Measurements from ENCODE around the gene LRRC3. TPM values are rescaled to one million over a fixed set of nuclear protein-coding genes. Genes with fewer than 3 reads are reported as not detected.
A peak's percentile ranks its signal among the peaks of the same experiment; 100 is the strongest.

LRRC3 gene
- total RNA-seq, 3 donors from 2014 or later = 2.1 to 17.9 (median 2.7) TPM

DNA sequence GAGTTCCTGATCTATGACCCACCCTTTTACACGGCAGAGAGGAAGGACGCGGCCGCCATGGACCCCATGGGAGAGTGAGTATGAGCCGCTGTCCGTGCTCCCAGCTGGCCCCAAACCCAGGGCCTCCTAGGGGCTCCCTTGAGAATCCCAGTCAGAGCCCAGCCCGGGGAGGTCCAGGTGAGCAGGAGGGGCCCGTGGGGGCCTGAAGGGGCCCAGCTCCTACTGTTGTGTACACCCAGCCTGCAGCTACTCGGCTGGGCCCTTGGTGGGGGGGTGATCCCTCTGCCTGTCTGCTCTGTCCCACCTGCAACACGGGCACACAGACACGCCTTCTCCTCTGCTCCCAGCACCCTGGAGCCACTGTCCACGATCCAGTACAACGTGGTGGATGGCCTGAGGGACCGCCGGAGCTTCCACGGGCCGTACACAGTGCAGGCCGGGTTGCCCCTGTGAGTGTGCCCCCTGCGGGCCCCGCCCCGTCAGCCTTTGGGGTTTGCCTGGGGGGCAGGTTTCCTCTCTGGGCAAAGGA is 28.6 kb upstream of the LRRC3 start:
- Histone ChIP-seq H3K4me1 (ENCODE audit: low read depth) (no peaks in the 10 kb centered on the region), H3K36me3 (ENCODE audit: low read depth) (no peaks in the 10 kb centered on the region), H3K9me3 (peaks cover 13% of the 10 kb centered on the region), H3K4me3 (no peak overlapping the region)
- peak in 1 of 3 donors; percentile 38 for DNase-seq
- TF ChIP-seq, protein P1, sequence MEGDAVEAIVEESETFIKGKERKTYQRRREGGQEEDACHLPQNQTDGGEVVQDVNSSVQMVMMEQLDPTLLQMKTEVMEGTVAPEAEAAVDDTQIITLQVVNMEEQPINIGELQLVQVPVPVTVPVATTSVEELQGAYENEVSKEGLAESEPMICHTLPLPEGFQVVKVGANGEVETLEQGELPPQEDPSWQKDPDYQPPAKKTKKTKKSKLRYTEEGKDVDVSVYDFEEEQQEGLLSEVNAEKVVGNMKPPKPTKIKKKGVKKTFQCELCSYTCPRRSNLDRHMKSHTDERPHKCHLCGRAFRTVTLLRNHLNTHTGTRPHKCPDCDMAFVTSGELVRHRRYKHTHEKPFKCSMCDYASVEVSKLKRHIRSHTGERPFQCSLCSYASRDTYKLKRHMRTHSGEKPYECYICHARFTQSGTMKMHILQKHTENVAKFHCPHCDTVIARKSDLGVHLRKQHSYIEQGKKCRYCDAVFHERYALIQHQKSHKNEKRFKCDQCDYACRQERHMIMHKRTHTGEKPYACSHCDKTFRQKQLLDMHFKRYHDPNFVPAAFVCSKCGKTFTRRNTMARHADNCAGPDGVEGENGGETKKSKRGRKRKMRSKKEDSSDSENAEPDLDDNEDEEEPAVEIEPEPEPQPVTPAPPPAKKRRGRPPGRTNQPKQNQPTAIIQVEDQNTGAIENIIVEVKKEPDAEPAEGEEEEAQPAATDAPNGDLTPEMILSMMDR (IDR thresholded peaks at IDR 0.05) = no peak
- intact Hi-C loops (cut with DNase I, micrococcal nuclease) = no loop called here
- ATAC-seq = no peak

DNA sequence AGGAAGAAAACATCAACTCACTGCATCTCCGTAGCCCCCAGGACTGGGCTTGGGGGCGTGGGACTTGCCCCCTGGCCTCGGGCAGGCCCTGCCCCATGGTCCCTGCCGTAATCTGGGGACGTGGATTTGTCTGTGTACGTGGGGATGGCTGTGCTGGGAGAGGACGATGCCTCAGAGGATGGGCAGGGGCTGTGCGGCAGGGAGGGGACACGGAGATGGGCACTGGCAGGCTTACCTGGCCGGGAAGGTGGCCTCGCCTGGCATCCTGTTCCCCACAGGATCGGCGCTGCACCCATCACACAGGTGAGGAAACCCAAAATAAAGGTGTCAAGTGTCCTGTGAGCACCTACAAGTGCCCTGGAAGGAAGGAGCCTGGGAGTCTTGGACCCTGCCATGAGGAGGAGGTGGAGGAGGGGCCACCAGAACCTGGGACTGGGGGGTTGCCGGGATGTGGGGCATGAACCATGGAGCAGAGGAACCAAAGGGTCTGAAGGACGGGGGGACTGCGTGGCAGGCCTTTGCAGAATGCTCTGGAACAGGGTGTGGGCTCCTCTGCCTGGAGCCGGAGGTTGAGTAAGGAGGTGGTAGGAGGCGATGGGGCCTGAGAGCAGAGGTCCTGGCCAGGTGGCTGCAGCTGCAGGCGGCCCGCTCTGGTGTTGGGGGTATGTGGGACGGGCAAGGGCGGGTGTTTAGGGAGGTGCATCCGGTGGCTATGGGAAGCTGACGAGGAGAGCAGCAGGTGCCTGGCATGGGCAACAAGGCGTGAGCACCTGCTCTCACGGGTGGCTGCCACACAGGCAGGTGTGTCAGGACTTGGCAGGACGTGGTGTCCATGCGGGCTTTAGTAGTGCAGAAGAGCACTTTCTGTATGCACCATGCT is 27.8 kb upstream of the LRRC3 start:
- peak; percentile 24 to 68 (median 54) for DNase-seq
- ATAC-seq = peak; percentile 71
- Histone ChIP-seq H3K9me3 (peaks cover 13% of the 10 kb centered on the region), H3K4me1 (ENCODE audit: low read depth) (no peaks in the 10 kb centered on the region), H3K36me3 (ENCODE audit: low read depth) (no peaks in the 10 kb centered on the region), H3K4me3 (no peak overlapping the region)
- intact Hi-C loops (cut with DNase I, micrococcal nuclease) = no loop called here
- TF ChIP-seq, protein P1 (IDR thresholded peaks at IDR 0.05) = no peak

DNA sequence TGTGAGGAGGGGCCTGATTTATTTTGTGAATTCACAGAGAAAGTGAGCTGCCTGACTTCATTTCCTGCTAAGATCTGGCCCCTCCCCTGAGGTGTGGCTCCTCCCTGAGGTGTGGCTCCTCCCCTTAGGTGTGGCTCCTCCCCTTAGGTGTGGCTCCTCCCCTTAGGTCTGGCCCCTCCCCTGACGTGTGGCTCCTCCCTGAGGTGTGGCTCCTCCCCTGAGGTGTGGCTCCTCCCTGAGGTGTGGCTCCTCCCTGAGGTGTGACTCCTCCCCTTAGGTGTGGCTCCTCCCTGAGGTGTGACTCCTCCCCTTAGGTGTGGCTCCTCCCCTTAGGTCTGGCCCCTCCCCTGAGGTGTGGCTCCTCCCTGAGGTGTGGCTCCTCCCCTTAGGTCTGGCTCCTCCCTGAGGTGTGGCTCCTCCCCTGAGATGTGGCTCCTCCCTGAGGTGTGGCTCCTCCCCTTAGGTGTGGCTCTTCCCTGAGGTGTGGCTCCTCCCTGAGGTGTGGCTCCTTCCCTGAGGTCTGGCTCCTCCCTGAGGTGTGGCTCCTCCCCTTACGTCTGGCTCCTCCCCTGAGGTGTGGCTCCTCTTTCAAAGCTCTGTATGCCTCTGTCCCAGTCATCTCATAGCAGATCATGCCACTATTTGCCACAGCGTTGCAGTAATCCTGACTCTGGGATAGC is 26.9 kb upstream of the LRRC3 start:
- H3K36me3 ChIP-seq (ENCODE audit: low read depth) = no peaks in the 10 kb centered on the region
- TF ChIP-seq, protein P1 (IDR thresholded peaks at IDR 0.05) = no peak
- H3K4me1 ChIP-seq (ENCODE audit: low read depth) = no peaks in the 10 kb centered on the region
- intact Hi-C loops (cut with DNase I, micrococcal nuclease) = no loop called here
- no peak overlapping the region for H3K4me3 ChIP-seq
- ATAC-seq = peak; percentile 81
- peaks cover 13% of the 10 kb centered on the region for H3K9me3 ChIP-seq
- DNase-seq = peak; percentile 79 to 88 (median 87)

DNA sequence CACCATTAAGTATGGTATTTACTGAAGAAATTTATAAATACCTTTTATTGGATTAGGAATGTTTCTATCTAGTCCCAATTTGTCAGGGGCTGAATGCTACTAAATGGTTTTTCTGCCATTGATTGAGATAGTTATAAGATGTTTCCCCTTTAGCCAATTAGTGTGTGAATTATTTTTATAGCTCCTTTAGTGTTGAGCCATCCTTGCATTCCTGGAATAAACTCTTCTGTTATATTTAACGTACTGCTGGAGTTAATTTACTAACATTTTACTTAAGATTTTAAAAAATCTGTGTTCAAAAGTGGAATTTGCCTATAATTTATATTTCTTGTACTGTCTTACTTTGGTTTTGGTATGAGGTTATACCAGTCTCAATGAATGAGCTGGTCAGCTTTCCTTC is 25.4 kb upstream of the LRRC3 start:
- no peaks in the 10 kb centered on the region for H3K36me3 ChIP-seq (ENCODE audit: low read depth)
- H3K9me3 ChIP-seq = peaks cover 13% of the 10 kb centered on the region
- H3K4me1 ChIP-seq (ENCODE audit: low read depth) = no peaks in the 10 kb centered on the region
- H3K4me3 ChIP-seq = no peak overlapping the region
- TF ChIP-seq, protein P1 (IDR thresholded peaks at IDR 0.05) = no peak
- ATAC-seq (no peak), DNase-seq (no peak)
- intact Hi-C loops (cut with DNase I, micrococcal nuclease) = no loop called here

DNA sequence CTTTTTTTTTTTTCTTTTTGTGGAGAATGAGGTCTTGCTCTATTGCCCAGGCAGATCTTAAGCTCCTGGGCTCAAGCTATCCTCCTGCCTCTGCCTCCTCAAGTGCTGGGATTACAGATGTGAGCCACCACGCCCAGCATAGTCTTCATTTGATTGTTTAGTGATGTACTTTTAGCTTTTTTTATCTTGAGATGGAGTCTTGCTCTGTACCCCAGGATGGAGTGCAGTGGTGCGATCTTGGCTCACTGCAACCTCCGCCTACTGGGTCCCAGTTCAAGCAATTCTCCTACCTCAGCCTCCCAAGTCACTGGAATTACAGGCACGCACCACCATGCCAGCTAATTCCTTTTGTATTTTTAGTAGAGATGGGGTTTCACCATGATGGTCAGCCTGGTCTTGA is 24.0 kb upstream of the LRRC3 start:
- DNase-seq = no peak
- no peaks in the 10 kb centered on the region for H3K4me1 ChIP-seq (ENCODE audit: low read depth)
- no peak for ATAC-seq
- intact Hi-C loops (cut with DNase I, micrococcal nuclease) = no loop called here
- TF ChIP-seq, protein P1 (IDR thresholded peaks at IDR 0.05) = no peak
- peaks cover 13% of the 10 kb centered on the region for H3K9me3 ChIP-seq
- H3K4me3 ChIP-seq = no peak overlapping the region
- no peaks in the 10 kb centered on the region for H3K36me3 ChIP-seq (ENCODE audit: low read depth)

Data from mucosa of descending colon (tissue), 3 donors.